Mammary epithelial cell (primary cell): ENCODE measurements around the gene MS4A4E.

Experiments
- CTCF ChIP-seq, 2 donors: IDR thresholded peaks in 1 of 2; conservative IDR thresholded peaks in 1 of 2; 2 replicates each; pipeline ENCODE4 v1.5.1; 2011 to 2012; ENCODE audit warnings: inconsistent platforms in 2 of 2, low read length in 2 of 2, mild to moderate bottlenecking in 2 of 2, control low read depth in 1 of 2, low read depth in 1 of 2; ENCODE audit not compliant: insufficient read depth in 1 of 2; ENCODE audit errors: extremely low read depth in 1 of 2
- EZH2 ChIP-seq: IDR thresholded peaks from 2 replicates; pipeline ENCODE4 v1.6.1; 2012; ENCODE audit warnings: low read length, inconsistent platforms, borderline replicate concordance

GRCh38 chr11:60194511-60194910, 48.4 kb downstream of the MS4A4E start:
- TF ChIP-seq CTCF (conservative IDR thresholded peaks at IDR 0.05 in 1 of 2, IDR thresholded peaks at IDR 0.05 in 1 of 2; ENCODE audit: extremely low read depth in 1 of 2, insufficient read depth in 1 of 2, low read depth in 1 of 2, low read length in 2 of 2): no peak
- no peak for TF ChIP-seq EZH2
